Astrocyte of the hippocampus (primary cell): ENCODE results near the gene MCEMP1.

Experiments
- DNase-seq: peaks from one replicate; pipeline ENCODE4 v3.0.0; 2011; ENCODE audit warnings: low read depth, low spot score

Gene MCEMP1

DNA sequence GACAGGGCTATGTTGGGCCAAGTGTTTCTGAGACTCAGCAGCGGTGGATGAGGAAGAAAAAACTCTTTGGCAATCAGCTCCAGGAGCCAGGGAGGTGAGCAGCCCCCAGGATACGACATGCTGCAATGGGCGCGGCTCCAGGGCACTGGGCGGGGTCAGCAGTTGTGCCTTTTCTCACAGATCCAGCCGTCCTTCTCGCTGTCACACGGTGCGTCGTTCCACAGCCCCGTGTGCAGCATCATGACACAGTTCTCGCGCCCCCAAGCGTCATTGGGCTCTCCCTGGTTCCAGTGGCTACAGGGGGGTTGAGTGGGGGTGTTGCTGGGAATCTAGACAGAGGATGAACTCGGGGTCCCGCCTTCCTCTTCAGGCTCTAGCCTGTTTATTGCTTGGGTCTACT lies 52.3 kb downstream of the MCEMP1 start:
- no peak for DNase-seq
